EH (cell line): ENCODE measurements around the gene DYNC1H1.

Source experiments
- DNase-seq: peaks from one replicate; pipeline ENCODE4 v3.0.0-alpha.2; 2015; ENCODE audit warnings: low read depth

The DYNC1H1 gene

GRCh38 chr14:102037686-102038085 lies 73.3 kb downstream of the DYNC1H1 start:
- peak; percentile 48 for DNase-seq

- no peak for DNase-seq
Measured at GRCh38 chr14:102039157-102039556, 74.8 kb downstream of the DYNC1H1 start.

GRCh38 chr14:102040153-102040552 lies 75.8 kb downstream of the DYNC1H1 start:
- no peak for DNase-seq

DNA sequence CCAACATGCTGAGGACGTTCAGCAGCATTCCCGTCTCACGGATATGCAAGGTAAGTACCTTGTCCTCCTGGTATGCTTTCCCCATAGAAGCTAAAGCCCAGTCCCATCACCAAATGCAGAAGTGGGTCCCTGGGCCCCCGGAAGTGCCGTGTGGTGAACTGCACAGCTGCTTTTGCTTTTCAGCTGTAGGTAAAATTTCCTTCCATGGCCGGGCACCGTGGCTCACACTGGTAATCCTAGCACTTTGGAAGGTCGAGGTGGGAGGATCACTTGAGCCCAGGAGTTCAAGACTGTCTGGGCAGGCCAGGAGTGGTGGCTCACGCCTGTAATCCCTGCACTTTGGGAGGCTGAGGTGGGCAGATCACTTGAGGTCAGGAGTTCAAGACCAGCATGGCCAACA lies 78.3 kb downstream of the DYNC1H1 start:
- no peak for DNase-seq

DNA sequence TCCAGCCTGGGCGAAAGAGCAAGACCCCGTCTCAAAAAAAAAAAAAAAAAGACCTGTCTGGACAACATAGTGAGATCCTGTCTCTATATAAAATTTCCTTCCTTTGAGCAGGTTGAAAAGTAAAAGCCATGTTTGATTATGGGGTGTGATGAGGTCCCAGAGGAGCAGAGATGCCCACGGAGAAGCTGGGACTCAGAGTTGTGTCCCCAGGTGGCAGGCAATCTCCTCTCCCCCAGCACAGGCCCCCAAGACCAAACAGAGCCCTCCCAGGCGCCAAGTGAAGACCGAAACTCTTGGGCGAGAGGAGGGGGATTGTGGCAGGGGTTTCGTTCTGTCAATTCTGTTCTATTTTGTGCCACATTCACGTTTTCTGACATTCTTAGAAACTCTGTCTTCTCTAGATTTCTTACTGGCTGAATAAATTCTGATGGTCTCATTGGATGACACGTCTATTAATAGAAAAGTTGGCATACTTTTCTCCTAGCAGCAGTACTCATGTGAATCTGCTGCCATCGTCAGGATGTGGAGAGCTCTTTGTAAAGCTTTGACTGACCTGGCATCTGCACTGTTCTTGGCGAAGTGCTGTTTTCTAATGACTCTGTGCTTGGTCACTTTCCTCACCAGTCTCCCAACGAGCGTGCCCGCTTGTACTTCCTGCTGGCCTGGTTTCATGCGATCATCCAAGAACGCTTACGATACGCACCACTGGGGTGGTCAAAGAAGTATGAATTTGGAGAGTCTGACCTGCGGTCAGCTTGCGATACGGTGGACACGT lies 79.1 kb downstream of the DYNC1H1 start:
- peak; percentile 28 for DNase-seq

DNA sequence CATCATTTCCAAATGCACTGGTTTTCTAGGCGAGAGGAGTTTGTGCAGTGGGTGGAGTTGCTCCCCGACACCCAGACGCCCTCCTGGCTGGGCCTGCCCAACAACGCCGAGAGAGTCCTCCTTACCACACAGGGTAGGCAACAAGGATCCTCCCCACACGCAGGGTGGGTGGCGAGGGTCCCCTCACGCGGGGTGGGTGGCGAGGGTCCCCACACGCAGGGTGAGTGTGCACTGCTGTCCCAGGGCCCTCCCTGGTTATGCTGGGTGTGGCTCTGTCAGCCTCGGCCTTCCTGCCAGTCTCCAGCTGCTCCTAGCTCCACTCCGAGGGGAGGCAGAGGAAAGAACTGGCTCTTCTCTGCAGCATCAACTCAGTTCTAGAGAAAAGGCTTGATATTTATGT lies 80.2 kb downstream of the DYNC1H1 start:
- DNase-seq = no peak

DNA sequence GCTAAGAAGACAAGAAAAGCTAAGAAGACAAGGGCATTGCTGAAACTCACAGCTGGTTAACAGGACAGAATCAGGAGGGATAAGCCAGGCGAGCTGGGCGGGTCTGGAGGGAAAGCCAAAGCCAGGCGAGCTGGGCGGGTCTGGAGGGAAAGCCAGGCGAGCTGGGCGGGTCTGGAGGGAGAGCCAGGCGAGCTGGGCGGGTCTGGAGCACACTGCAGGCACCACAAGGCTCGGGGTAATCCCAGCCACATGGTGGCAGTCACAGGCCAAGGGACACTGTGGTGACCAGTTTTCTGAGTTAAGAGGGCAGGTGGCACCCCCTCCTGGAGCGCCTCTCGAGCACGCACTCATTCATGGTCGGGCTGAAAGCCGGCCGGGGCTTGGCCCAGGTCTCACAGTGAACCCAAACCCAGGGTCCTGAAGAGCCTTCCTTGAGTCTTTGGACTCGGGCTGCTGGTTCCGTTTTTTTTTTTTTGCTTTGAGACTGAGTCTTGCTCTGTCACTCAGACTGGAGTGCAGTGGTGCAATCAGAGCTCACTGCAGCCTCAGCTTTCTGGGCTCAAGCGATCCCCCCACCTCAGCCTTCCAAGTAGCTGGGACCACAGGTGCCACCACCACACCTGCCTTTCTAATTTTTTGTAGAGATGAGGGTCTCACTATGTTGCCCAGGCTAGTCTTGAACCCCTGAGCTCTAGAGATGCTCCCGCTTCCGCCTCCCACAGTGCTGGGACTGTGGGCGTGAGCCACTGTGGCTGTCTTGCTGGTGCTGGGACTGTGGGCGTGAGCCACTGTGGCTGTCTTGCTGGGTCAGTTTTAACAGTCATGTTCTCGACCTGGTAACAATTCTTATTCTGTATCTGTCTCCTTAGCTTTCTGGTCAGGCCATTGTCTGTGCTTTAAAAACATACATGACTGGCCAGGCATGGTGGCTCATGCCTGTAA lies 82.2 kb downstream of the DYNC1H1 start:
- DNase-seq = peak; percentile 59

DNA sequence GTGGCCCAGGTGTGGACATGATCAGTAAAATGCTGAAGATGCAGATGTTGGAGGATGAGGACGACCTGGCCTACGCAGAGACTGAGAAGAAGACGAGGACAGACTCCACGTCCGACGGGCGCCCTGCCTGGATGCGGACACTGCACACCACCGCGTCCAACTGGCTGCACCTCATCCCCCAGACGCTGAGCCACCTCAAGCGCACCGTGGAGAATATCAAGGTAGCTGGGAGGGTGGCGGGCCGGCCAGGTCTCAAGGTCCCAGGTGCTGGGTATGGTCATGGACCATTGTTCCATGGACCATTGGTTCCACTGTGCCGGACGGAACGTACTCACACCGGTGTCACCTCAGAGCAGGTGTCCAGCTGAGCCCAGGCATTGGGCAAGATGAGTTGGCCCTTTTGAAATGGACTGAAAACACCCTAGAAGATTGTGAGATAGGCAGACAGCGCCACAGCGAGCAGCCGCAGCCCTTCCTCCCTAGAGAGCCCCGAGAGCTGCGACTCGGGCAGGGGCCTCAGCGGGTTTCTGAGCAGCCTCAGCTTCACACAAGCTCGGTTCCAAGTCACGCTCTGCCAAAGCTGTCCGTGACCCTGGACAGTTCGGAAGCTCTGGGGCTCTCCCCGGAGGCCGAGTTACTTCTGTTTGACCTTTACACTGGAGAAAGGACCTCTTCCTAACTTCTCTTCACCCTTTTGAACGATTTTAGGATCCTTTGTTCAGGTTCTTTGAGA lies 83.6 kb downstream of the DYNC1H1 start:
- DNase-seq = no peak

- DNase-seq = no peak
Measured at GRCh38 chr14:102049258-102050025, 85.1 kb downstream of the DYNC1H1 start.

DNA sequence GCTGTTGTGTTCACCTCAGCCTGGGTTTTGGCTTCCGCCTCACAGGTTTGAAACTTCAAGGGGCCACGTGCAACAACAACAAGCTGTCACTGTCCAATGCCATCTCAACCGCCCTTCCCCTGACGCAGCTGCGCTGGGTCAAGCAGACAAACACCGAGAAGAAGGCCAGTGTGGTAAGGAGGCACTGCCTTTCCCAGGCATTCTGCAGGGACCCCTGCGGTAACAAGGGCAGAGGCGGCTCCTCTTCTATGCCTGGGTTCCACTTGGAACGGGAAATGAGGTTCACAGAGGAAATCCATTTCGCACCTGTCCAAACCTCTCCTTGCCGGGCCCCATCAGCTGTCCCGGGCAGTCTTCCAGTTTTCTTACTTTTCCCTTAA lies 85.6 kb downstream of the DYNC1H1 start:
- DNase-seq = no peak

DNA sequence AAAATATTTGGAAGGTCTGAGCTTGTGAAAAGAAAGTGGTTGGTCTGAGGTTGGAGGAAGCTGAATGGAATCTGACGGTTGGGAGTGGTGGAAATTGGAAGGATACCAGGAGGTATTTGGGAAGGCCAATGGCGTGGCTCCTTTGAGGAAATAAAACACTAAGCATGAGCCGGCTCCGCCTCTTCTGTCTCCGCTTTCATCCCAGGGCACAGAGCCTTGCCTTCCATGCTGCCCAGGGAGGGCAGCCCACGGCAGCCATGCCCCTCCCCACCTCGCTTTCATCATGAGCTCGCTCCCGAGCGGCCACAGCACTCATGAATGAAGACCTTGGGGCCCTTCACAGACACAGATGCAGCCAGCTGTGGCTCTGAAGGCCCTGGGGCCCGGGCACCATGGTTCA lies 86.3 kb downstream of the DYNC1H1 start:
- DNase-seq = peak; percentile 97

DNA sequence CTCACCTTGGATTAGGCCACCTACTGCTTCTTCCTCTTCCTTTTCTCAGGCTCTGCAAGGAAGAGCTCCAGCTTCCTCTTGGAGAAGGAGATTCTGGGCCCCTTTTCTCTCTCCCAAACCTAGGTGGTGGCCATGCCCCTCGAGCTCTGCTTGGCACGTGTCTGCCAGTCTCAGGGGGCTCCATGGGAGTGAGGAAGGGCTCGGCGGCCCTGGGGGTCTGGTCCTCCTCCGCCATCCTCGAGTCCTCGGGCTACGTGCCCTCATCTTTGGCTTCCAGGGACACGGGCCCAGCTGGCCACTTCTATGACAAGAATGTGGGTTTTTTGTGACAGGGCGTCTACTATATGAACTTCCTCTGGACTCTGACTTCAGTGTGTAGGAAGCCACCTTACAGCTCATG lies 88.1 kb downstream of the DYNC1H1 start:
- no peak for DNase-seq

DNA sequence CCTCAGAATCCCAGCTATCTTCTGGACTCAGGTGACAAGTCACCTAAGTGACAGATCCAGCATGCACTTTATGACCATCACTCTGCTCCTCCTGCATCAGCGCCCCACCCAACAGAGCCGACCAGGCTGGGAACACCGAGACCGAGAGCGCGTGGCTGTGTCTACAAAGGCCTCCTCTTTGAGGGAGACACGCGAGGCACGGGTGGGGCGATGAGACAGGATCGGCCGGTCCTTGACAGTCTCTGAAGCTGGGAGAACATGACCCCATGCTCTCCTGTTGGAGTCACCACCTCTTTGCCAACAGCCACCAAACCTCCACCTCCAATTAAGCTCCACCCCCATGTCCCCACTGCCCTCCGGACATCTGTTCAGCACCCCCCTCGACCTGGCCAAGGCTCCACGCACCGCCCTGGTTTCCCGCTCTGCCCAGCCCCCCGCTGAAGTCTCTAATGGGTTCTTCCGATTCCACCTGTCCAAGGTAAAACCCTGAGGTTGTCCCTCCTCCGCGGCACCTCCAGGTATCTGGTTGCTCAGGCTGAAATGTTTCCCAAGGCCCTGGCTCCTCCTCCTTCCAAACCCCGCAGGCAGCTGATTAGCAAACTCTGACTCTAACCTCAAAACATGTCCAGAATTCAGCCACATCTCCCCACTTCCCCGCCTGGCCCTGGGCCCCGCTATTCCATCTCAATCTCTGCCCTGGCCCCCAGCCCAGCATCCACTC lies 91.0 kb downstream of the DYNC1H1 start:
- peak; percentile 89 for DNase-seq

- no peak for DNase-seq
Measured at GRCh38 chr14:102056694-102057442, 92.5 kb downstream of the DYNC1H1 start.

- DNase-seq = no peak
Measured at GRCh38 chr14:102057480-102058114, 93.2 kb downstream of the DYNC1H1 start.

DNA sequence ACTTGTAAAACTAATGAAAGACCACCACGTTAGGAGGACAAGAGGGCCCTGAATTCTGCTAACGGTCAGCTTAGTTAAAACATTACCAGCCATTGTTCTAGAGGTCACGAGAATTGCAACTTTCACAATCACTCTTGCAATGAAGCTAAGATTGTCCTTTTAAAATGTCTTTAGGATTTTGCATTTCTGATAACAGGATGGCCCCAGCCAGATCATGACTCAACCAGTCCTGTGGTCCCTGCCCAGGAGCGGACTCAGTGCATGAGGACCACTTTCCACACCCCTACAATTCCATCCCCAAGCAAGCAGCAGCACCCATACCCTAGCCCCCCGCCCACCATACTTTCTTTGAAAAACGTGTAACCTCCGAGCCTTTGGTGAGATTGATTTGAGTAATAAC lies 93.8 kb downstream of the DYNC1H1 start:
- DNase-seq = no peak

DNA sequence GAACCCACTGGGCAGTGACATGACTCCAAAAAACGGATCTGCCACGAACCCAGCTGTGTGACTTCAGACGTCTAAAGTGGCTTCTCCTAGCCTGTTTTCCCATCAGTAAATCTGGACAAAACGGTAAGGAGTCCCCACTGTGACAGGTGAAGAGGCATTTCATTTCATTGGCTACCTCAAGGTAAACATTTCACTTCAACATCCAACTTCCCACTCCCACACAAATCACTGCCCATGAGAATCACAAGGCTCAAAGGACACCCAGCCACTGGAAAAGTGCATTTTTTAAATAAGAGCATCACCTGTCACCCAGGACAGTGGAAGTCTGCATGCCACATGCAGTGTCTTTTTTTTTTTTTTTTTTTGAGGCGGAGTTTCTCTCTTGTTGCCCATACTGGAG lies 94.6 kb downstream of the DYNC1H1 start:
- DNase-seq = no peak

GRCh38 chr14:102063109-102063807 lies 98.9 kb downstream of the DYNC1H1 start:
- DNase-seq = peak; percentile 92

GRCh38 chr14:102063808-102064429 lies 99.5 kb downstream of the DYNC1H1 start:
- DNase-seq = no peak
